ENCODE results near the gene CEP70. TPM values are rescaled to one million over a fixed set of nuclear protein-coding genes. Genes with fewer than 3 reads are reported as not detected.

Gene CEP70
- total RNA-seq, 1 experiment from 2014 or later: 25.6 TPM

- peaks cover 3% of the 10 kb centered on the region for H3K4me1 ChIP-seq (ENCODE audit: insufficient read depth, low read length, poor library complexity, severe bottlenecking)
- CTCF ChIA-PET: no interaction called here
- POLR2A ChIA-PET (ENCODE audit: low non-redundant PET): no interaction called here
- TF ChIP-seq EZH2 (IDR thresholded peaks at IDR 0.05; ENCODE audit: borderline replicate concordance, low read depth, low read length, poor library complexity, severe bottlenecking) (no peak), CTCF (conservative IDR thresholded peaks at IDR 0.05; ENCODE audit: low read depth, low read length) (no peak)
- intact Hi-C loops (cut with micrococcal nuclease; ENCODE audit: unreplicated experiment): no loop called here
- no TSS peak for BruUV-seq (replicated peaks)
- H3K27ac ChIP-seq (ENCODE audit: low read depth, low read length, poor library complexity, severe bottlenecking): no peak overlapping the region
- no peaks in the 10 kb centered on the region for H3K27me3 ChIP-seq (replicated peaks; ENCODE audit: insufficient read depth, low read depth, low read length, poor library complexity)
- H3K4me3 ChIP-seq (ENCODE audit: low read depth, low read length, poor library complexity, severe bottlenecking): no peak overlapping the region
- H3K36me3 ChIP-seq (ENCODE audit: insufficient read depth, low read length, poor library complexity, severe bottlenecking): no peaks in the 10 kb centered on the region
- H3K9me3 ChIP-seq (ENCODE audit: low read depth, low read length, poor library complexity, severe bottlenecking): no peaks in the 10 kb centered on the region
- DNase-seq (ENCODE audit: low spot score): no peak
These were observed 5.6 kb downstream of the CEP70 start for GRCh38 chr3:138588445-138588844.

- Histone ChIP-seq H3K4me1 (ENCODE audit: insufficient read depth, low read length, poor library complexity, severe bottlenecking) (no peaks in the 10 kb centered on the region), H3K4me3 (ENCODE audit: low read depth, low read length, poor library complexity, severe bottlenecking) (no peak overlapping the region), H3K27ac (ENCODE audit: low read depth, low read length, poor library complexity, severe bottlenecking) (no peak overlapping the region), H3K27me3 (replicated peaks; ENCODE audit: insufficient read depth, low read depth, low read length, poor library complexity) (no peaks in the 10 kb centered on the region), H3K9me3 (ENCODE audit: low read depth, low read length, poor library complexity, severe bottlenecking) (no peaks in the 10 kb centered on the region), H3K36me3 (ENCODE audit: insufficient read depth, low read length, poor library complexity, severe bottlenecking) (no peaks in the 10 kb centered on the region)
- no peak for TF ChIP-seq CTCF (conservative IDR thresholded peaks at IDR 0.05; ENCODE audit: low read depth, low read length)
- no peak for TF ChIP-seq EZH2 (IDR thresholded peaks at IDR 0.05; ENCODE audit: borderline replicate concordance, low read depth, low read length, poor library complexity, severe bottlenecking)
- no peak for DNase-seq (ENCODE audit: low spot score)
- POLR2A ChIA-PET (ENCODE audit: low non-redundant PET): no interaction called here
- intact Hi-C loops (cut with micrococcal nuclease; ENCODE audit: unreplicated experiment): no loop called here
- CTCF ChIA-PET: interaction anchor here (0.9 kb wide), 1 partner anchor 328 kb away, joined by 4 read pairs; no protein-coding TSS in a partner anchor
- BruUV-seq (replicated peaks): no TSS peak
These were observed 6.7 kb downstream of the CEP70 start for GRCh38 chr3:138587374-138587773.

GRCh38 chr3:138578961-138579574, 15.0 kb downstream of the CEP70 start:
- Histone ChIP-seq H3K4me3 (ENCODE audit: low read depth, low read length, poor library complexity, severe bottlenecking) (no peak overlapping the region), H3K27me3 (replicated peaks; ENCODE audit: insufficient read depth, low read depth, low read length, poor library complexity) (no peaks in the 10 kb centered on the region), H3K4me1 (ENCODE audit: insufficient read depth, low read length, poor library complexity, severe bottlenecking) (no peaks in the 10 kb centered on the region), H3K9me3 (ENCODE audit: low read depth, low read length, poor library complexity, severe bottlenecking) (no peaks in the 10 kb centered on the region), H3K36me3 (ENCODE audit: insufficient read depth, low read length, poor library complexity, severe bottlenecking) (no peaks in the 10 kb centered on the region), H3K27ac (ENCODE audit: low read depth, low read length, poor library complexity, severe bottlenecking) (no peak overlapping the region)
- no peak for DNase-seq (ENCODE audit: low spot score)
- CTCF ChIA-PET: no interaction called here
- no TSS peak for BruUV-seq (replicated peaks)
- POLR2A ChIA-PET (ENCODE audit: low non-redundant PET): interaction anchor here (0.6 kb wide), 1 partner anchor 11 kb away, joined by 3 read pairs; no protein-coding TSS in a partner anchor
- intact Hi-C loops (cut with micrococcal nuclease; ENCODE audit: unreplicated experiment): no loop called here
- TF ChIP-seq EZH2 (IDR thresholded peaks at IDR 0.05; ENCODE audit: borderline replicate concordance, low read depth, low read length, poor library complexity, severe bottlenecking): no peak
- no peak for TF ChIP-seq CTCF (conservative IDR thresholded peaks at IDR 0.05; ENCODE audit: low read depth, low read length)
